ENCODE measurements around the gene ZNF160.
A peak's percentile ranks its signal among the peaks of the same experiment; 100 is the strongest.
"Not testable (repeated sequence)": the region's sequence is repeated elsewhere in the genome, so short reads cannot be mapped to it uniquely, and the experiment has no call there.

ZNF160 gene
- total RNA-seq, result 37.0 to 61.6 (median 53.6) reads per million in 3 donors

GRCh38 chr19:53103234-53104203 lies at the start of gene ZNF160:
Gene ZNF160, minus strand, starts transcription at chr19:53103422. Its CDS starts 17,146 bp downstream, at chr19:53086276.
- Histone ChIP-seq H3K4me1 (ENCODE audit: control insufficient read depth, insufficient read depth, low read length, poor library complexity, severe bottlenecking) (peaks cover 18% of the 10 kb centered on the region), H3K4me3 (ENCODE audit: insufficient read depth, low read depth, low read length, poor library complexity, severe bottlenecking) (peak within 1 kb of the TSS; percentile 85), H3K27ac (ENCODE audit: insufficient read depth, low read length, poor library complexity, severe bottlenecking) (peak within 1 kb of the TSS; percentile 80), H3K36me3 (ENCODE audit: control insufficient read depth, insufficient read depth, low read length) (no peaks in the 10 kb centered on the region), H3K27me3 (replicated peaks; ENCODE audit: control insufficient read depth, insufficient read depth, low read length, poor library complexity, severe bottlenecking) (no peaks in the 10 kb centered on the region), H3K9me3 (ENCODE audit: control insufficient read depth, low read length) (no peaks in the 10 kb centered on the region)
- DNase-seq, result peak; percentile 97 to 98 (median 98)

- Histone ChIP-seq H3K36me3 (ENCODE audit: control insufficient read depth, insufficient read depth, low read length) (peaks cover 56% of the 10 kb centered on the region), H3K27ac (ENCODE audit: insufficient read depth, low read length, poor library complexity, severe bottlenecking) (no peak overlapping the region)
- DNase-seq, result no peak
These were observed 44.4 kb upstream of the ZNF160 start for GRCh38 chr19:53147645-53148044.

GRCh38 chr19:53140351-53140750 lies 37.1 kb upstream of the ZNF160 start:
- no peaks in the 10 kb centered on the region for H3K4me1 ChIP-seq (ENCODE audit: control insufficient read depth, insufficient read depth, low read length, poor library complexity, severe bottlenecking)
- DNase-seq, result no peak
- H3K9me3 ChIP-seq (ENCODE audit: control insufficient read depth, low read length), result peaks cover 66% of the 10 kb centered on the region
- peaks cover 33% of the 10 kb centered on the region for H3K36me3 ChIP-seq (ENCODE audit: control insufficient read depth, insufficient read depth, low read length)
- H3K27me3 ChIP-seq (replicated peaks; ENCODE audit: control insufficient read depth, insufficient read depth, low read length, poor library complexity, severe bottlenecking), result no peaks in the 10 kb centered on the region
- H3K27ac ChIP-seq (ENCODE audit: insufficient read depth, low read length, poor library complexity, severe bottlenecking), result no peak overlapping the region
- no peak overlapping the region for H3K4me3 ChIP-seq (ENCODE audit: insufficient read depth, low read depth, low read length, poor library complexity, severe bottlenecking)

More at GRCh38 chr19:53147645-53148044, 44.4 kb upstream of the ZNF160 start:
- Histone ChIP-seq H3K4me1 (ENCODE audit: control insufficient read depth, insufficient read depth, low read length, poor library complexity, severe bottlenecking) (no peaks in the 10 kb centered on the region), H3K27me3 (replicated peaks; ENCODE audit: control insufficient read depth, insufficient read depth, low read length, poor library complexity, severe bottlenecking) (no peaks in the 10 kb centered on the region), H3K9me3 (ENCODE audit: control insufficient read depth, low read length) (peaks cover 43% of the 10 kb centered on the region), H3K4me3 (ENCODE audit: insufficient read depth, low read depth, low read length, poor library complexity, severe bottlenecking) (no peak overlapping the region)

- H3K27ac ChIP-seq (ENCODE audit: insufficient read depth, low read length, poor library complexity, severe bottlenecking), result no peak overlapping the region
- H3K4me1 ChIP-seq (ENCODE audit: control insufficient read depth, insufficient read depth, low read length, poor library complexity, severe bottlenecking), result no peaks in the 10 kb centered on the region
- H3K36me3 ChIP-seq (ENCODE audit: control insufficient read depth, insufficient read depth, low read length), result peaks cover 2% of the 10 kb centered on the region
- H3K27me3 ChIP-seq (replicated peaks; ENCODE audit: control insufficient read depth, insufficient read depth, low read length, poor library complexity, severe bottlenecking), result no peaks in the 10 kb centered on the region
- H3K4me3 ChIP-seq (ENCODE audit: insufficient read depth, low read depth, low read length, poor library complexity, severe bottlenecking), result no peak overlapping the region
- DNase-seq, result no peak
- peaks cover 60% of the 10 kb centered on the region for H3K9me3 ChIP-seq (ENCODE audit: control insufficient read depth, low read length)
These were observed 33.2 kb upstream of the ZNF160 start for GRCh38 chr19:53136432-53136831.

- Histone ChIP-seq H3K9me3 (ENCODE audit: control insufficient read depth, low read length) (peaks cover 25% of the 10 kb centered on the region), H3K4me1 (ENCODE audit: control insufficient read depth, insufficient read depth, low read length, poor library complexity, severe bottlenecking) (no peaks in the 10 kb centered on the region), H3K27me3 (replicated peaks; ENCODE audit: control insufficient read depth, insufficient read depth, low read length, poor library complexity, severe bottlenecking) (no peaks in the 10 kb centered on the region), H3K36me3 (ENCODE audit: control insufficient read depth, insufficient read depth, low read length) (no peaks in the 10 kb centered on the region), H3K27ac (ENCODE audit: insufficient read depth, low read length, poor library complexity, severe bottlenecking) (no peak within 1 kb of the TSS), H3K4me3 (ENCODE audit: insufficient read depth, low read depth, low read length, poor library complexity, severe bottlenecking) (peak within 1 kb of the TSS; percentile 22)
- peak in 1 of 3 donors; percentile 19 for DNase-seq
These were observed 29.1 kb upstream of the ZNF160 start, which contains the start of gene ZNF415 for GRCh38 chr19:53132141-53132991. Gene ZNF415, minus strand, starts transcription at chr19:53132910. Its CDS starts 10,234 bp downstream, at chr19:53122676.

GRCh38 chr19:53131727-53132126 lies 28.5 kb upstream of the ZNF160 start:
- Histone ChIP-seq H3K27me3 (replicated peaks; ENCODE audit: control insufficient read depth, insufficient read depth, low read length, poor library complexity, severe bottlenecking) (no peaks in the 10 kb centered on the region), H3K36me3 (ENCODE audit: control insufficient read depth, insufficient read depth, low read length) (no peaks in the 10 kb centered on the region), H3K4me1 (ENCODE audit: control insufficient read depth, insufficient read depth, low read length, poor library complexity, severe bottlenecking) (no peaks in the 10 kb centered on the region), H3K9me3 (ENCODE audit: control insufficient read depth, low read length) (peaks cover 21% of the 10 kb centered on the region), H3K27ac (ENCODE audit: insufficient read depth, low read length, poor library complexity, severe bottlenecking) (no peak overlapping the region), H3K4me3 (ENCODE audit: insufficient read depth, low read depth, low read length, poor library complexity, severe bottlenecking) (peak overlapping the region; percentile 22)
- no peak for DNase-seq

GRCh38 chr19:53131085-53131590 lies 27.9 kb upstream of the ZNF160 start:
- Histone ChIP-seq H3K27me3 (replicated peaks; ENCODE audit: control insufficient read depth, insufficient read depth, low read length, poor library complexity, severe bottlenecking) (no peaks in the 10 kb centered on the region), H3K4me3 (ENCODE audit: insufficient read depth, low read depth, low read length, poor library complexity, severe bottlenecking) (no peak overlapping the region), H3K36me3 (ENCODE audit: control insufficient read depth, insufficient read depth, low read length) (no peaks in the 10 kb centered on the region), H3K9me3 (ENCODE audit: control insufficient read depth, low read length) (peaks cover 21% of the 10 kb centered on the region), H3K4me1 (ENCODE audit: control insufficient read depth, insufficient read depth, low read length, poor library complexity, severe bottlenecking) (no peaks in the 10 kb centered on the region), H3K27ac (ENCODE audit: insufficient read depth, low read length, poor library complexity, severe bottlenecking) (no peak overlapping the region)
- DNase-seq, result no peak

GRCh38 chr19:53130506-53130905 lies 27.3 kb upstream of the ZNF160 start:
- H3K4me1 ChIP-seq (ENCODE audit: control insufficient read depth, insufficient read depth, low read length, poor library complexity, severe bottlenecking), result no peaks in the 10 kb centered on the region
- peaks cover 17% of the 10 kb centered on the region for H3K9me3 ChIP-seq (ENCODE audit: control insufficient read depth, low read length)
- H3K36me3 ChIP-seq (ENCODE audit: control insufficient read depth, insufficient read depth, low read length), result no peaks in the 10 kb centered on the region
- no peak for DNase-seq
- H3K27ac ChIP-seq (ENCODE audit: insufficient read depth, low read length, poor library complexity, severe bottlenecking), result no peak overlapping the region
- H3K27me3 ChIP-seq (replicated peaks; ENCODE audit: control insufficient read depth, insufficient read depth, low read length, poor library complexity, severe bottlenecking), result no peaks in the 10 kb centered on the region
- H3K4me3 ChIP-seq (ENCODE audit: insufficient read depth, low read depth, low read length, poor library complexity, severe bottlenecking), result no peak overlapping the region

GRCh38 chr19:53126733-53127526 lies 23.7 kb upstream of the ZNF160 start:
- H3K4me3 ChIP-seq (ENCODE audit: insufficient read depth, low read depth, low read length, poor library complexity, severe bottlenecking); H3K9me3 ChIP-seq (ENCODE audit: control insufficient read depth, low read length); H3K36me3 ChIP-seq (ENCODE audit: control insufficient read depth, insufficient read depth, low read length): not testable (repeated sequence)

More at GRCh38 chr19:53126733-53127526, 23.7 kb upstream of the ZNF160 start:
- not testable (repeated sequence) for H3K27me3 ChIP-seq (replicated peaks; ENCODE audit: control insufficient read depth, insufficient read depth, low read length, poor library complexity, severe bottlenecking); H3K27ac ChIP-seq (ENCODE audit: insufficient read depth, low read length, poor library complexity, severe bottlenecking); H3K4me1 ChIP-seq (ENCODE audit: control insufficient read depth, insufficient read depth, low read length, poor library complexity, severe bottlenecking); DNase-seq
